H9 (cell line): ENCODE data around the gene DOLPP1. TPM values are rescaled to one million over a fixed set of nuclear protein-coding genes. Genes with fewer than 3 reads are reported as not detected.
A peak's percentile ranks its signal among the peaks of the same experiment; 100 is the strongest.

ENCODE experiments used
- DNase-seq: peaks from one replicate; pipeline ENCODE4 v3.0.0-alpha.2; 2017
- H2AFZ ChIP-seq: one replicate; pipeline ENCODE4 v1.6.1; 2013; ENCODE audit warnings: mild to moderate bottlenecking, low read length, control low read depth, moderate library complexity
- H2AK5ac ChIP-seq: 2 replicates; pipeline ENCODE4 v1.6.1; 2013; ENCODE audit warnings: low read length, control low read depth, mixed read lengths; ENCODE audit not compliant: insufficient read length
- H2BK120ac ChIP-seq: one replicate; pipeline ENCODE4 v1.6.1; 2013; ENCODE audit warnings: low read depth, mild to moderate bottlenecking, low read length, control low read depth, inconsistent platforms; ENCODE audit not compliant: poor library complexity, severe bottlenecking
- H2BK12ac ChIP-seq: 2 replicates; pipeline ENCODE4 v1.6.1; 2013; ENCODE audit warnings: low read length, control low read depth, mixed read lengths, low read depth; ENCODE audit not compliant: insufficient read length
- H2BK15ac ChIP-seq: 2 replicates; pipeline ENCODE4 v1.6.1; 2013; ENCODE audit warnings: low read depth, low read length, control low read depth
- H2BK20ac ChIP-seq: one replicate; pipeline ENCODE4 v1.6.1; 2013; ENCODE audit warnings: low read depth, mild to moderate bottlenecking, low read length, control low read depth, inconsistent platforms; ENCODE audit not compliant: poor library complexity, severe bottlenecking
- H2BK5ac ChIP-seq: 2 replicates; pipeline ENCODE4 v1.6.1; 2013; ENCODE audit warnings: low read length, control low read depth, mixed read lengths; ENCODE audit not compliant: insufficient read length
- H3K14ac ChIP-seq: 2 replicates; pipeline ENCODE4 v1.6.1; 2013; ENCODE audit warnings: low read length, control low read depth; ENCODE audit not compliant: insufficient read depth
- H3K18ac ChIP-seq: 2 replicates; pipeline ENCODE4 v1.6.1; 2013; ENCODE audit warnings: low read depth, mild to moderate bottlenecking, mixed read lengths, low read length, control low read depth; ENCODE audit not compliant: insufficient read length
- H3K23ac ChIP-seq: 2 replicates; pipeline ENCODE4 v1.6.1; 2013; ENCODE audit warnings: low read length, control low read depth, mixed read lengths, low read depth; ENCODE audit not compliant: insufficient read length
- H3K23me2 ChIP-seq: 2 replicates; pipeline ENCODE4 v1.6.1; 2013; ENCODE audit warnings: low read depth, mild to moderate bottlenecking, mixed read lengths, low read length, control low read depth; ENCODE audit not compliant: insufficient read length, poor library complexity, severe bottlenecking
- H3K27ac ChIP-seq: 2 replicates; pipeline ENCODE4 v1.5.1; 2013; ENCODE audit warnings: low read length, control low read depth, mixed read lengths, low read depth; ENCODE audit not compliant: insufficient read length
- H3K27me3 ChIP-seq: 2 replicates; pipeline ENCODE4 v1.6.1; 2013; ENCODE audit warnings: low read length, control low read depth, inconsistent platforms; ENCODE audit not compliant: insufficient read depth
- H3K4ac ChIP-seq: 2 replicates; pipeline ENCODE4 v1.6.1; 2013; ENCODE audit warnings: low read depth, mild to moderate bottlenecking, control low read depth, inconsistent platforms, low read length, moderate library complexity
- H3K4me1 ChIP-seq: 2 replicates; pipeline ENCODE4 v1.6.1; 2013; ENCODE audit warnings: low read length, control low read depth, inconsistent platforms; ENCODE audit not compliant: insufficient read depth
- H3K4me2 ChIP-seq: 2 replicates; pipeline ENCODE4 v1.6.1; 2013; ENCODE audit warnings: low read length, control low read depth, mixed read lengths; ENCODE audit not compliant: insufficient read length, insufficient read depth
- H3K56ac ChIP-seq: 2 replicates; pipeline ENCODE4 v1.6.1; 2013; ENCODE audit warnings: low read depth, mild to moderate bottlenecking, mixed read lengths, low read length, control low read depth; ENCODE audit not compliant: insufficient read length
- H3K79me1 ChIP-seq: 2 replicates; pipeline ENCODE4 v1.6.1; 2013; ENCODE audit warnings: low read depth, mild to moderate bottlenecking, moderate library complexity, low read length, control low read depth, inconsistent platforms; ENCODE audit not compliant: insufficient read depth, poor library complexity, severe bottlenecking
- H3K79me2 ChIP-seq: 2 replicates; pipeline ENCODE4 v1.6.1; 2013; ENCODE audit warnings: low read length, control low read depth, inconsistent platforms; ENCODE audit not compliant: insufficient read depth
- H3K9ac ChIP-seq: 2 replicates; pipeline ENCODE4 v1.6.1; 2013; ENCODE audit warnings: low read length, control low read depth, mixed read lengths; ENCODE audit not compliant: insufficient read length; ENCODE audit errors: extremely low read depth
- H3K9me3 ChIP-seq: one replicate; pipeline ENCODE4 v1.6.1; 2013; ENCODE audit warnings: low read depth, low read length, inconsistent platforms; ENCODE audit not compliant: control insufficient read depth
- H3T11ph ChIP-seq: one replicate; pipeline ENCODE4 v1.6.1; 2013; ENCODE audit warnings: mild to moderate bottlenecking, low read length, control low read depth, inconsistent platforms
- H4K20me1 ChIP-seq: one replicate; pipeline ENCODE4 v1.6.1; 2013; ENCODE audit not compliant: control insufficient read depth, insufficient read length, insufficient read depth
- H4K5ac ChIP-seq: 2 replicates; pipeline ENCODE4 v1.6.1; 2013; ENCODE audit warnings: low read depth, mild to moderate bottlenecking, mixed read lengths, low read length, control low read depth; ENCODE audit not compliant: insufficient read length
- H4K8ac ChIP-seq: replicated peaks from 2 replicates; pipeline ENCODE4 v1.6.1; 2013; ENCODE audit warnings: low read length, control low read depth, mixed read lengths, low read depth; ENCODE audit not compliant: insufficient read length
- H4K91ac ChIP-seq: 2 replicates; pipeline ENCODE4 v1.6.1; 2013; ENCODE audit warnings: low read depth, mild to moderate bottlenecking, moderate library complexity, mixed read lengths, low read length, control low read depth; ENCODE audit not compliant: insufficient read length
- H3K27ac Mint-ChIP-seq, 3 experiments: 2 replicates in 2 of 3; 3 replicates in 1 of 3; pipeline ENCODE4 v1.8.0; 2020 to 2021; ENCODE audit warnings: mixed read lengths in 3 of 3, mild to moderate bottlenecking in 1 of 3, moderate library complexity in 1 of 3
- H3K27me3 Mint-ChIP-seq: 2 replicates; pipeline ENCODE4 v1.8.0; 2021; ENCODE audit warnings: low read depth, mild to moderate bottlenecking, moderate library complexity, mixed read lengths
- H3K36me3 Mint-ChIP-seq, 3 experiments: 2 replicates in 2 of 3; 3 replicates in 1 of 3; pipeline ENCODE4 v1.8.0; 2020 to 2021; ENCODE audit warnings: low read depth in 3 of 3, mixed read lengths in 3 of 3; ENCODE audit not compliant: insufficient read depth in 1 of 3
- H3K4me1 Mint-ChIP-seq, 2 experiments: 2 replicates each; pipeline ENCODE4 v1.8.0; 2020; ENCODE audit warnings: mixed read lengths in 2 of 2
- H3K4me3 Mint-ChIP-seq, 2 experiments: 2 replicates in 1 of 2; 3 replicates in 1 of 2; pipeline ENCODE4 v1.8.0; 2020 to 2021; ENCODE audit warnings: mild to moderate bottlenecking in 2 of 2, mixed read lengths in 2 of 2, moderate library complexity in 1 of 2
- H3K9me3 Mint-ChIP-seq, 2 experiments: 2 replicates in 1 of 2; 3 replicates in 1 of 2; pipeline ENCODE4 v1.8.0; 2020; ENCODE audit warnings: mild to moderate bottlenecking in 2 of 2, mixed read lengths in 2 of 2, moderate library complexity in 1 of 2
- CTCF ChIP-seq: fragments of 200-600 bp; sonication (generic); conservative IDR thresholded peaks from 3 replicates; pipeline ENCODE4 v1.8.0; 2021; ENCODE audit warnings: antibody characterized with exemption, mild to moderate bottlenecking
- WGBS: extraction: QIAGEN DNeasy Blood & Tissue Kit; methylation state at CpG from one replicate; pipeline ENCODE4 v1.1.7; 2013; ENCODE audit warnings: missing lambda C conversion rate, low lambda C conversion rate, mixed read lengths; ENCODE audit not compliant: insufficient read length; ENCODE audit errors: extremely low coverage; 5-methylcytosine and 5-hydroxymethylcytosine counted together
- total RNA-seq: library from RNA; stranded (reverse); gene quantifications from 2 replicates; pipeline ENCODE4 v1.2.1, GENCODE V29; 2021

The DOLPP1 gene
- total RNA-seq, 1 experiment from 2014 or later, result 42.6 TPM

- Histone ChIP-seq H4K20me1 (no peaks in the 10 kb centered on the region), H4K91ac (no peak overlapping the region), H3K56ac (no peak overlapping the region), H2BK15ac (no peak overlapping the region), H3K23me2 (no peaks in the 10 kb centered on the region), H3K79me2 (no peaks in the 10 kb centered on the region), H2BK12ac (no peak overlapping the region), H4K8ac (no peak overlapping the region), H3T11ph (no peak overlapping the region), H2BK5ac (no peak overlapping the region), H2AFZ (no peak overlapping the region), H2BK120ac (no peak overlapping the region), H3K18ac (no peak overlapping the region), H3K27me3 (no peaks in the 10 kb centered on the region), H3K79me1 (no peaks in the 10 kb centered on the region), H3K9ac (no peak overlapping the region), H3K9me3 (no peaks in the 10 kb centered on the region), H3K4me2 (no peak overlapping the region), H2BK20ac (no peak overlapping the region), H3K4ac (no peak overlapping the region), H2AK5ac (no peak overlapping the region), H3K23ac (no peak overlapping the region), H3K4me1 (peaks cover 5% of the 10 kb centered on the region; the same call in 1 of the 2 replicates), H4K5ac (no peak overlapping the region), H3K27ac (no peak overlapping the region), H3K14ac (no peak overlapping the region)
- Mint-ChIP-seq H3K9me3 (no peaks in the 10 kb centered on the region), H3K27me3 (no peaks in the 10 kb centered on the region), H3K4me1 (peaks cover 14 to 23% of the 10 kb centered on the region in 2 experiments), H3K4me3 (no peak overlapping the region), H3K27ac (peak overlapping the region in 1 of 3 experiments; percentile 44; a peak in 2 of 7 replicates), H3K36me3 (peaks cover 5 to 8% (median 5%) of the 10 kb centered on the region in 3 experiments; a peak in 4 of 7 replicates)
- WGBS, result no CpG with 5 or more reads among the region's 8 CpGs
- TF ChIP-seq CTCF, result no peak
- no peak for DNase-seq
Observed at GRCh38 chr9:129073404-129073803, 7.5 kb upstream of the DOLPP1 start.
